Immature natural killer cell (primary cell): Measurements from ENCODE around the gene ELK1. TPM values are rescaled to one million over a fixed set of nuclear protein-coding genes. Genes with fewer than 3 reads are reported as not detected.
"Not testable (repeated sequence)": the region's sequence is repeated elsewhere in the genome, so short reads cannot be mapped to it uniquely, and the experiment has no call there.

Experiments used
- DNase-seq, 3 donors: peaks; one replicate each; pipeline ENCODE4 v3.0.0; 2022; ENCODE audit warnings: mixed read lengths in 1 of 3
- H3K27ac Mint-ChIP-seq, 6 donors: one replicate each; pipeline ENCODE4 v1.8.0; 2020; ENCODE audit warnings: mixed read lengths in 6 of 6, mild to moderate bottlenecking in 5 of 6, inconsistent platforms in 4 of 6, moderate library complexity in 3 of 6
- H3K27me3 Mint-ChIP-seq, 3 donors: one replicate each; pipeline ENCODE4 v1.8.0; 2020 to 2021; ENCODE audit warnings: low read depth in 3 of 3, mild to moderate bottlenecking in 3 of 3, mixed read lengths in 3 of 3, moderate library complexity in 3 of 3, inconsistent platforms in 1 of 3
- H3K36me3 Mint-ChIP-seq, 3 donors: one replicate each; pipeline ENCODE4 v1.8.0; 2020; ENCODE audit warnings: mixed read lengths in 3 of 3, inconsistent platforms in 2 of 3, mild to moderate bottlenecking in 2 of 3
- H3K4me1 Mint-ChIP-seq, 2 donors: one replicate each; pipeline ENCODE4 v1.8.0; 2020; ENCODE audit warnings: inconsistent platforms in 2 of 2, mild to moderate bottlenecking in 2 of 2, mixed read lengths in 2 of 2, moderate library complexity in 1 of 2
- H3K4me3 Mint-ChIP-seq, 5 donors: one replicate each; pipeline ENCODE4 v1.8.0; 2020; ENCODE audit warnings: mild to moderate bottlenecking in 5 of 5, mixed read lengths in 5 of 5, inconsistent platforms in 3 of 5, moderate library complexity in 3 of 5
- H3K9me3 Mint-ChIP-seq, 6 donors: one replicate each; pipeline ENCODE4 v1.8.0; 2020; ENCODE audit warnings: mild to moderate bottlenecking in 6 of 6, mixed read lengths in 6 of 6, inconsistent platforms in 4 of 6, moderate library complexity in 3 of 6
- polyA plus RNA-seq, 3 donors: library from polyadenylated mRNA; unstranded; fragments of 300-500 nt; fragmentation: Illumina TruSeq; gene quantifications; one replicate each; pipeline ENCODE4 v1.2.3, GENCODE V29; 2021

The ELK1 gene
- polyA plus RNA-seq = 1 to 10 TPM; 8.4 to 9.4 (median 9.1) TPM

GRCh38 chrX:47650164-47651042, at the start of gene ELK1:
Gene ELK1, minus strand, starts transcription at chrX:47650563. Its CDS starts 9,122 bp downstream, at chrX:47641441.
- Mint-ChIP-seq H3K4me1 (peaks cover 23 to 26% of the 10 kb centered on the region in 2 donors), H3K27ac (peak within 1 kb of the TSS; percentile 88 to 97 (median 94)), H3K9me3 (no peaks in the 10 kb centered on the region), H3K27me3 (peaks cover 4 to 11% (median 4%) of the 10 kb centered on the region in 3 donors), H3K4me3 (peak within 1 kb of the TSS; percentile 83 to 98 (median 88)), H3K36me3 (peaks cover 0 to 9% (median 7%) of the 10 kb centered on the region in 3 donors)
- peak; percentile 87 to 88 (median 87) for DNase-seq

GRCh38 chrX:47697181-47697580, 46.8 kb upstream of the ELK1 start:
- H3K9me3 Mint-ChIP-seq = peaks cover 0 to 1% (median 0%) of the 10 kb centered on the region in 6 donors
- no peak overlapping the region for H3K4me3 Mint-ChIP-seq
- H3K27me3 Mint-ChIP-seq = peaks cover 2 to 11% (median 4%) of the 10 kb centered on the region in 3 donors

GRCh38 chrX:47690175-47690574, 39.8 kb upstream of the ELK1 start:
- H3K4me3 Mint-ChIP-seq = no peak overlapping the region
- no peaks in the 10 kb centered on the region for H3K4me1 Mint-ChIP-seq
- no peaks in the 10 kb centered on the region for H3K9me3 Mint-ChIP-seq
- DNase-seq = no peak
- H3K27me3 Mint-ChIP-seq = peaks cover 0 to 5% (median 2%) of the 10 kb centered on the region in 3 donors
- H3K36me3 Mint-ChIP-seq = no peaks in the 10 kb centered on the region
- no peak overlapping the region for H3K27ac Mint-ChIP-seq

More at GRCh38 chrX:47697181-47697580, 46.8 kb upstream of the ELK1 start:
- H3K4me1 Mint-ChIP-seq = no peaks in the 10 kb centered on the region
- no peak overlapping the region for H3K27ac Mint-ChIP-seq
- H3K36me3 Mint-ChIP-seq = no peaks in the 10 kb centered on the region
- no peak for DNase-seq

GRCh38 chrX:47687263-47687662, 36.9 kb upstream of the ELK1 start:
- Mint-ChIP-seq H3K27ac (no peak overlapping the region), H3K4me3 (no peak overlapping the region), H3K9me3 (no peaks in the 10 kb centered on the region), H3K4me1 (no peaks in the 10 kb centered on the region), H3K27me3 (peaks cover 2 to 6% (median 5%) of the 10 kb centered on the region in 3 donors), H3K36me3 (no peaks in the 10 kb centered on the region)
- DNase-seq = no peak

GRCh38 chrX:47683829-47684205, 33.5 kb upstream of the ELK1 start:
- H3K4me3 Mint-ChIP-seq = no peak overlapping the region
- peak in 2 of 3 donors; percentile 4 to 10 for DNase-seq
- H3K27ac Mint-ChIP-seq = no peak overlapping the region
- H3K4me1 Mint-ChIP-seq = no peaks in the 10 kb centered on the region
- no peaks in the 10 kb centered on the region for H3K9me3 Mint-ChIP-seq
- H3K36me3 Mint-ChIP-seq = no peaks in the 10 kb centered on the region
- H3K27me3 Mint-ChIP-seq = peaks cover 4 to 11% (median 6%) of the 10 kb centered on the region in 3 donors

GRCh38 chrX:47683184-47683828, 32.9 kb upstream of the ELK1 start:
- peaks cover 4 to 11% (median 6%) of the 10 kb centered on the region in 3 donors for H3K27me3 Mint-ChIP-seq
- no peaks in the 10 kb centered on the region for H3K36me3 Mint-ChIP-seq
- no peaks in the 10 kb centered on the region for H3K9me3 Mint-ChIP-seq
- no peaks in the 10 kb centered on the region for H3K4me1 Mint-ChIP-seq
- H3K27ac Mint-ChIP-seq = no peak overlapping the region
- H3K4me3 Mint-ChIP-seq = no peak overlapping the region
- no peak for DNase-seq

GRCh38 chrX:47675959-47676859, 25.8 kb upstream of the ELK1 start:
- not testable (repeated sequence) for H3K4me1 Mint-ChIP-seq, H3K36me3 Mint-ChIP-seq, H3K4me3 Mint-ChIP-seq, DNase-seq, H3K27ac Mint-ChIP-seq, H3K9me3 Mint-ChIP-seq
- H3K27me3 Mint-ChIP-seq = peaks cover 0 to 18% (median 8%) of the 10 kb centered on the region in 3 donors

- Mint-ChIP-seq H3K27ac (no peak overlapping the region), H3K9me3 (no peaks in the 10 kb centered on the region), H3K27me3 (peaks cover 2 to 17% (median 8%) of the 10 kb centered on the region in 3 donors), H3K4me3 (no peak overlapping the region), H3K36me3 (no peaks in the 10 kb centered on the region), H3K4me1 (no peaks in the 10 kb centered on the region)
- DNase-seq = no peak
These were observed 24.4 kb upstream of the ELK1 start for GRCh38 chrX:47674776-47675175.

GRCh38 chrX:47665797-47666196, 15.4 kb upstream of the ELK1 start:
- not testable (repeated sequence) for H3K9me3 Mint-ChIP-seq, DNase-seq, H3K36me3 Mint-ChIP-seq, H3K27ac Mint-ChIP-seq, H3K4me1 Mint-ChIP-seq, H3K27me3 Mint-ChIP-seq, H3K4me3 Mint-ChIP-seq

- Mint-ChIP-seq H3K4me3 (no peak overlapping the region), H3K36me3 (no peaks in the 10 kb centered on the region), H3K4me1 (peaks cover 0 to 1% of the 10 kb centered on the region in 2 donors), H3K27ac (no peak overlapping the region), H3K27me3 (peaks cover 1 to 2% (median 2%) of the 10 kb centered on the region in 3 donors), H3K9me3 (no peaks in the 10 kb centered on the region)
- no peak for DNase-seq
These were observed 14.4 kb upstream of the ELK1 start for GRCh38 chrX:47664737-47665136.

GRCh38 chrX:47662144-47662657, 11.8 kb upstream of the ELK1 start:
- Mint-ChIP-seq H3K27me3 (peaks cover 10 to 12% (median 10%) of the 10 kb centered on the region in 3 donors), H3K9me3 (no peaks in the 10 kb centered on the region), H3K27ac (no peak overlapping the region), H3K4me3 (no peak overlapping the region), H3K36me3 (peaks cover 0 to 4% (median 0%) of the 10 kb centered on the region in 3 donors), H3K4me1 (peaks cover 12% of the 10 kb centered on the region in 2 donors)
- no peak for DNase-seq

GRCh38 chrX:47661539-47661938, 11.2 kb upstream of the ELK1 start:
- no peaks in the 10 kb centered on the region for H3K9me3 Mint-ChIP-seq
- peaks cover 0 to 4% (median under 1%) of the 10 kb centered on the region in 3 donors for H3K36me3 Mint-ChIP-seq
- H3K27me3 Mint-ChIP-seq = peaks cover 10 to 12% (median 10%) of the 10 kb centered on the region in 3 donors
- H3K4me3 Mint-ChIP-seq = no peak overlapping the region
- no peak for DNase-seq
- peaks cover 12% of the 10 kb centered on the region in 2 donors for H3K4me1 Mint-ChIP-seq
- no peak overlapping the region for H3K27ac Mint-ChIP-seq

GRCh38 chrX:47659421-47659726, 9.0 kb upstream of the ELK1 start:
- H3K4me3 Mint-ChIP-seq = peak overlapping the region; percentile 91 to 96 (median 91)
- H3K4me1 Mint-ChIP-seq = peaks cover 12% of the 10 kb centered on the region in 2 donors
- no peak for DNase-seq
- peaks cover 0 to 10% (median 9%) of the 10 kb centered on the region in 3 donors for H3K36me3 Mint-ChIP-seq
- peak overlapping the region; percentile 96 to 98 (median 97) for H3K27ac Mint-ChIP-seq
- H3K9me3 Mint-ChIP-seq = peaks cover 0 to 1% (median 0%) of the 10 kb centered on the region in 6 donors
- H3K27me3 Mint-ChIP-seq = peaks cover 10 to 12% (median 10%) of the 10 kb centered on the region in 3 donors
